CD4-positive, alpha-beta T cell treated with Interleukin-4 for 1 hour (primary cell): ENCODE data around the gene GPAT2.
"Not testable (repeated sequence)": the region's sequence is repeated elsewhere in the genome, so short reads cannot be mapped to it uniquely, and the experiment has no call there.

Source experiments
- DNase-seq, 2 donors: peaks; one replicate each; pipeline ENCODE4 v3.0.0-alpha.2; 2020 to 2022

Gene GPAT2

DNA sequence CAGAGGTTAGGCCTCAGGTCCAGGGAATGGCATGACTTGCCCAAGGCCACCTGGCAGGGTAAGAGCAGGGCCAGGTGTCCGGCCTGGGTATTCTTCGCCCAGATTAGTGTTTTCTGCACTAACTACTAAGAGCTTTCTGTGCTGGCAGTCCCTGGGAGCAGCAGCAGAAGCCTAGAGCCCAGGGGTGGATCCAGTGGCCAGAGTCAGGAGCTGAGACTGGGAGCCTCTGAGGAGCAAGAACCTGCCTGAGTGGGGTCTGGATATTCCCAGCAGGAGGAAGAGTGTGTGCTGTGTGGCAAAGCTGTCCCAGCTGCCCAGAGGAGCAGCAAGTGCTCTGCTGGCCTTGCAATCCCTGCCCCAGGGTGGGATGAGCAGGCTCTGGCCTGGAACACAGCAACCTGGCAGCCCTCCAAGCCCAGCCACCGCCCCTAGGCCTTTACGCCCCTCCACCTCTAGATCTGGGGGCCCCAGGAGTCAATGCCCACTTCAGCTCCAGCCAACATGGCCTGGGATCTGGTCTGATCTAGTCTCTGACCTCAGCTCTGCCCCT lies 30.7 kb upstream of the GPAT2 start:
- DNase-seq, result no peak

DNA sequence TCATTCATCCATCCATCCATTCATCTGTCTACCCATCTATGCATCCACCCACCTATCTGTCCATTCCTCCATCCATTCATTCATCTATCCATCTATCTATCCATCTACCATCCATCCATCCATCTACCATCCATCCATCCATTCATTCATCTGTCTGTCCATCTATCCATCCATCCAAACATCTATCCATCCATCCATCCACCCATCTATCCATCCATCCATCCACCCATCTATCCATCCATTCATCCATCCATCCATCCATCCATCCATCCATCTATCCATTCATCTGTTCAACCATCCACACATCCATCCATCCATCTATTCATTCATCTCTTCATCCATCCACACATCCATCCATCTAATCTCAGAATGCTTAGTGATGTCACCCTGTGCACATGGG lies 30.0 kb upstream of the GPAT2 start:
- not testable (repeated sequence) for DNase-seq

DNA sequence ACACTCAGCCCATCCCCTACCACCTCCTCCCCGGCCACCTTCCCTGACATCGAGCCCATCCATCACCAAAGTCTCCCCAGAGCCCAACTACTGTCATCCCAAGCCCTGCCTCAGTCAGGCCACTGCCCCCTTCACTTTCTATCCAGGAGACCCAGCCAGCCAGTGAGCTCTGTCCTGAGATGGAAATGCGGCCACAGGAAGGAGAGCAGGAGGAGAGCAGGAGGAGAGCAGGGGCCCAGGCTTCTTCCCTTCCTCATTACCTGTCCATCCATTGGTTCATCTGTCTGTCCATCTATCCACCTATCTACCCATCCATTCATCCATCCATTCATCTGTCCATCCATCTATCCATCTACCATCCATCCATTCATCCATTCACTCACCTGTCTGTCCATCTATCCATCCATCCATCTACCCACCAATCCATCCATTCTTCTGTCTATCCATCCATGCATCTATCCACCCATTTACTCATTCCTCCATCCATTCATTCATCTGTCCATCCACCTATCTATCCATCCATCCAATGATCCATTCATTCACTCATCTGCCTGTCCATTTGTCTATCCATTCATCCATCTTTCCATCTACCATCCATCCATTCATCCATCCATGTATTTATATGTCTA lies 29.4 kb upstream of the GPAT2 start:
- not testable (repeated sequence) for DNase-seq

DNA sequence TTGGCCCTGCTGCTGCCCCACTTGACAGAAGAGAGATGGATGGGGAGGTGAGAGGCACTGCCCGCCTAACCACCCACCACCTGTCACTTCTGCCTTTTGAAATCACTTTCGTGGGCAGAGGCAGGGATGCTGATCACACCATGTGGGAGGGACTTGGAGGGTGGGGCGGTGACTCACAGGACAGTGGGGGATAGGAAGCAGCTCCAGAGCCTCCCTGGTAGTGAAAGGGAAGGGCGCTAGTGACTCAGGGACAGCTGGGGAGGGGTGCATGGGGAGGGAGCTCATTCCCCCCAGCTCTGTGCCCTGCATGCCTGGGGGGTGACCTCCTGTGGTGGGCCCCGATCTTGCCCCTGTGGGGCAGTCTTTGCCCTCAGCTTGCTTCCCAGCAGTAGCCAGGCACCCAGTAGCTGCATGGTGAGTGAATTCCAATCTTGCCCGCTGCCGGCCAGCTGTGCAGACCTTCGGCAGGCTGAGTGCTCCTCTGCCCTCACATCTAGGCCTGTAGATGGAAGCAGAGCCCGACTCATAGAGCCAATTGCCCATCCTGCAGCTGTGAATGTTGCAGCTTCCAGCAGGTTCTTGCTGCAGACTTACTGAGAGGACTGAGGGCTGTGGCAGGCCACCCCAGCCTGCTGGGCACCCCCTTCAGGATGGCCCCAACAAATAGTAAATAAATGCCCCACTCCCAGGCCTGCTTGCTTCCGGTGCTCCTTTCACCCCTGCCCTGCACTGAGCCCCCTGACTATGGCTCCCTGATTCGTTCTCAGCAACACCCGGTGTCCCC lies 28.6 kb upstream of the GPAT2 start:
- peak in 1 of 2 donors; percentile 22 for DNase-seq

DNA sequence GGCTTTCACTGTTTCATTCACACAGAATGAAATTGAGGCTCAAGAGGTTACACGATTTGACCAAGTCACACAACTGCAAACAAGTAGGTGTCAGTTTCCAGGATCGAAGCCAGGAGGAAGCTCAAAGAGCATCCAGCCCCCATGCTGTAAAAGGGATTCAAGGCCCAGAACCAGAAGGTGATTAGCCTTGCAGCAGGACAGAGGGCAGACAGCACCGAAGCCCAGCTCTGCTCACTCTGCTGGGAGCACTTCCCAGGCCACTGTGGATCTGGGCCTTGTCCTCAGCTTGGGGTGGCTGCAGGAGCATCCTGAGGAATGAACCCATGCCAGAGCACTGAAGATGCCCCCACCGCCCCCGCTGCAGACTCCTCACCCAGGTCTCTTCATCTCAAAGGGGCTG lies 27.8 kb upstream of the GPAT2 start:
- DNase-seq, result not testable (repeated sequence)

DNA sequence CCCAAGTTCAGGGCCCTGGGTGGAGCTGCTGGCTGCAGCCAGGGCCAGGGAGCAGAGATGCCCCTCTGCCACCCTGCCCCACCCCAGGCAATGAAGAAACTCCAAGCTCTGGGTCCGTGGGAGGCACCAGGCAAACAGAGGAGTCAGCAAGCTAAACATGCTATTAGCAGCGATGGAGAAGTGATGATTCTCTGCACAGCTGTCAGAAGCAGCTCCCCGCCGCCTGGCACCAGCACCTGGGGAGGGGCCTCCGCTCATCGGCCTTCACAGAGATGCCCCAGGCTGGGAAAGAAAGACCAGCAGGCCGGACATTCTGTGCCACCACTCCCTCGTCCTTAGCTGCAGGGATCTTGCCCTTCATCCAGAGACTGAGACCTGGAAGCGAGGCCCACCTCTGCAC lies 27.2 kb upstream of the GPAT2 start:
- DNase-seq, result not testable (repeated sequence)

DNA sequence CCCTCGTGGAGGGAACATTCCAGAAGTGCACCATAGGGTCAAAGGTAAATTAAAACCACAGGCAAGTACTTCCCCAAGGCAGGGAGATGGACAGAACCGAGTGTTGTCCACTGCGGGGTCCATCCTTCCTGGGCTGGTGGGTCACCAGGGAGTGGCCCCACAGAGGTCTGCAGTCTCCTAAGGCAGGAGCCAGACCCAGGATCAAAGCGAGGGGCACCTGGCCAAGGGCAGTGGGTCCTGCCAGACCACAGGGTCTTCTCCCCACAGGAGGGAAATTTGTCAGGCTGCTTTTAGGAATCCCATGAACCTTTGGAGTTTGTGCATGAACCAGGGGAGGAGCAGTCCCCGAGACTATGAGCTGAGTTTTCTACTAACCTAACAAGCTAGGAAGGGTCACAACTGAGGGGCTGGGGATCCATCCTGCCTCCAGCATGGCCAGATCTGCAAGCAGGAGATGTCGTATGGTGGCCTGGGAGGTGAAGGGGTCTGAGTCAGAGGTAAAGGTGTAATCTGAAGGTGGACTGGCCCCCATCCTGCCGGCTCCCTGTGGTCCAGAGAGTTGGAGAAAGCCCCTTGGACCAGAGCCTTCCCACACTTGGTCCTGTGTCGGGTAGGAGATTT lies 26.6 kb upstream of the GPAT2 start:
- not testable (repeated sequence) for DNase-seq

DNA sequence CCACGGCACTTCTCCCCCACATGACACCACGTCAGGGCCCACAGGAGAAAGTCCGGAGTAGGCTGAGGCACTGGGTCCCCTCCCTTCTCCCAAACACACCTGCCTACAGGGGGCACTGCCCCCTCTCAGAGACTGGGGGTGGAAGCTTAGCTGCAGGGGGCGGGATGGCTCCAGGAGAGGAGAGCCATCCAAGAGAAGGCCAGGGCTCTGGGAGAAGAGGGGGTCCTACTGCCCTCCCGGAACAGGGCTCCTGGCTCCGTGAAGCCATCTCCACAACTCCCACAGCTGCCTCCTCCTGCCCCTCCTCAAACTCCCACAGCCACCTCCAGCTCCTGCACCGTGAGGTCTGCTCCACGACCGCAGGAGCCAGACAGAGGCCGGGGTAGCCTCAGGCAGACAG lies 25.6 kb upstream of the GPAT2 start:
- DNase-seq, result not testable (repeated sequence)

DNA sequence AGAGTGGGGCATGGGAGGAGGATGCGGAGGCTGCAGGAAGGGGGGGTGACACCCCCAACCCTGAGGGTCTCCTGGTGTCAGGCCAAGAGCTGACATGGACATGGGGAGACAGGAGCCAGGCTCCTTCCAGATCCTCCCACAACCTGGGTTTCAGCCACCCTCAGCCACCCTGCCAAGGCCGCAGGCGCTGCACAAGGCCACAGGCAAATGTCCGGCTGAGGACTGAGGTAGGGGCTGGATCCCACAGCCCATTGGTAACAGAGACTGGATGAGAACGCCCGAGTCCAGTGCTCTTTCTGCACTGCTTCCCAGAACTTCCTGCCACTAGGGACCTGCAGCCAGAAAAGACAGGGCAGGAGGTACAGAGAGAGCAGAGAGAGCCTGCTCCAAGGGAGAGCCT lies 24.7 kb upstream of the GPAT2 start:
- not testable (repeated sequence) for DNase-seq

DNA sequence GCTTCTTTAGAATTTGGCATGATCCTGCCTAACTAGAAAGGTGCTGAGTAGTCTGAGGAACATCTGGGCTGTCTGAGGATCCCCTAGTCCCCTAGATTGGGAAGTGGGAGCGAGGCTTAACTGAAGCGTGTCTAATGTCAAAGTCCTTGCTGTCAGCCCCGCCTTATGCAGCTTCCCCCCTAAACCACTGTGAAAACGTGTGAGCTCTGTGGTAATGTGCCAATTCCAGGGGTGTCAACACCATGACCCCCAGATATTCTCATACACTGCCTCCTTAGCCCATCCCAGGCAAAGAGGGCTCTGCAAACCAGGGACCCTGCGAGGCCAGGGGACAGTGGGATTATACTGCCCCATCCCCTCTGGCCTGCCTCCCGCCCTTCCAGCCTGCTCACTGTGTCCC lies 21.1 kb upstream of the GPAT2 start:
- DNase-seq, result not testable (repeated sequence)

DNA sequence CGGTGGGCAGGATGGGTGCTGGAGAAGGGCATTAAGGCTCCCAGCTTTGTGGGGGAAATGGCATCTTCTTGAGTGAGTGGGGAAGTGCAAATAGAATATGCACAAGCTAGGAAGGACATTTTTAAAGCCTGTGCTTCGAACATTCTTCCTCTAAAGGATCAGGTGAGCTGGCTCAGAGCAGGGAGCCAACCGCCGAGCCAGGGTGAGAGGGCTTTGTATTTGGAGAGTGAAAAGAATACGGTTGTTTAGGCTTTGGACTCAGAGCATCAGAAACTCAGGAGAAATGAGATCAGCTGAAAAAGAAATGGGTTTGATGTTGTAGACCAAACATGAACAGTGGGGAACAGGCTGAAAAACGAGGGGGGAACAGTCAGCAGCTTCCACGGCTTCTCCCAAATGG lies 19.8 kb upstream of the GPAT2 start:
- not testable (repeated sequence) for DNase-seq

DNA sequence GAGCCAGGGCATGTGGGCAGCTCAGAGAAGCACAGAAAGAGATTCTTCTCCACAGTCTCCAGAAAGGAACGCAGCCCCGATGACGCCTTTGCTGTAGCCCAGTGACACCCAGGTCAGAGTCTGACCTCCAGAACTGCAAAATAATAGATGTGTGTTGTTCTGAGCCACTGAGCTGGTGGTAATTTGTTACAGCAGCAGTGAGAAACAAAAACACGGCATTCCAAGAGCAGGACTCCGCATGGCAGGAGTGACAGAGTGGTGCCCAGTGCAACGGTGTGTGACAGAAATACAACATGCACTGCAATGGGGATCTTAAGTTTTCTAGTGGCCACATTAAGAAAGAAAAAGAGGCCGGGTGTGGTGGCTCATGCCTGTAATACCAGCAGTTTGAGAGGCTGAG lies 18.7 kb upstream of the GPAT2 start:
- not testable (repeated sequence) for DNase-seq

DNA sequence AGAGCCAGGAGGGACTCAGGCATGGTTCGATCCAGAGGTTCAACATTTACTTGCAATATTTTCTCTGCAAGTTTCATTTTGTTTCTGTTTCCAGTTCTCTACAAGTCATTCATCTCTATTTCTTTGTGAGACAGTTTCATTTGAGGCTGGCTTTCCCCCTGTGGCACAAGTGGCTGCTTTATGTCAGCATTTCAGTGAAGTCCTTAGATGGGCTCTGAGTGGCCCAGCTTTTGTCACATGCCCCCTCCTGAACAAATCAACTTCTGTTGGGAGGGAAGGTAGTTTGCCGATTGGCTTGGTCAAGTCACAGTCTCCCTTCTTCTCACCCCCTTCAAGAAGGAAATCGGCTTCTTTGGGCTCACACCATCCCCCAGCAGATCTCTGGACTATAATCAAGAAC lies 17.9 kb upstream of the GPAT2 start:
- not testable (repeated sequence) for DNase-seq

DNA sequence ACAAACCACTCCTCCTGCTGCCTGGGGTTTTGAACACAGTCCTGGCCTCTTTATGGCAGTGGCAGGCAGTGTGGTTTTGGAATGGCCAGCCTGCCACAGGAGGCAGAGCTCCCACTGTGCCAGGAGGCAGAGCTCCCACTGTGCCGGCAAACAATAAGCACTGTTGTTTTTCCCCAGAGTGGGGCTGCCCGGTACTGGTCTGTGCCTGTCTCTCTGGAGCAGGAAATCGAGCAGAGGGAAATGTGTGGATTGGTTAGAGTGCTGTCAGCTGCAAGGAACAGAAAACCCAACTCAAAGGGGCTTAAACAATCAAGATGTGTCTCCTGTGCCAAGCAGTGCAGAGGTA lies 15.2 kb upstream of the GPAT2 start:
- DNase-seq, result not testable (repeated sequence)

DNA sequence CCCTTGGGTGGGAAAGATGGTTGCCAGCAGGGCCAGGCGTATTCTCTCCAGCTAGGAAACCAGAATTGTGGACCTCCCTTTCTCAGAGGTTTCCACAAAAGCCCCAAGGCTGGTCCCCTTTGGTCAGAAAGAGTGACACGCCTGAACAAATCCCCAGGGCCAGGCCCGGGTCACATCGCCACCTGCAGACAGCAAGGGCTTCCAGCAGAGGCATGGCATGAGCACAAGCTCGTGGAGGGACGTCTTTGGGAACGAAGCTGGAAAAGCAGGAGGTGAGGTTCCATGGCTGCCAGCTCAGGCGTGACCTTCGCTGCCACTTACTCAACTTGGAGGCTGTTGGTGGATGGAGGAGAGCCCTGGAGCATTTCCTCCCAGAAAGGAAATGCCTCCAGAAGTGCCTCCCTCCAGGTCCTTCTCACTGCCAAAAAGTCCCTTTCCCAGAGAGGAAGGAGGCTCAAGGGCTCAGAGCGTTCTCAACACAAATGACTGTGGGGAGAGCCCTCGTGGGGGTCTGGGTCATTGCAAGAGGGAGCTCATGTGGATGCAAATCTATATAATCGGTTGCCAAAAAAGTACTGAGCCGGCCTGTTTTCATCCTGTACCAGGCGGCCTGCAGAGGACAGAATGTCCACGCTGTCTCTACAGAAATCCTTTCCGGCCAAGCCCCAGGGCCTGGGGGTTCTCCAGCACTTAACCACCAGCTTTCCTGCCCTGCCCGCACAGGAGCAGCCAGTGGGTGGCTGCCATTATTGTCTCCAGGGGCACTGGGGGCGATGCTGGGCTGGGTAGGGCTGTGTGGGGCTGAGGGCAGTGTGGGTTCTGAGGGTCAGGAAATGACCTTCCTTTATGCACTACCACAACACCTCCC lies 14.6 kb upstream of the GPAT2 start:
- DNase-seq, result not testable (repeated sequence)

DNA sequence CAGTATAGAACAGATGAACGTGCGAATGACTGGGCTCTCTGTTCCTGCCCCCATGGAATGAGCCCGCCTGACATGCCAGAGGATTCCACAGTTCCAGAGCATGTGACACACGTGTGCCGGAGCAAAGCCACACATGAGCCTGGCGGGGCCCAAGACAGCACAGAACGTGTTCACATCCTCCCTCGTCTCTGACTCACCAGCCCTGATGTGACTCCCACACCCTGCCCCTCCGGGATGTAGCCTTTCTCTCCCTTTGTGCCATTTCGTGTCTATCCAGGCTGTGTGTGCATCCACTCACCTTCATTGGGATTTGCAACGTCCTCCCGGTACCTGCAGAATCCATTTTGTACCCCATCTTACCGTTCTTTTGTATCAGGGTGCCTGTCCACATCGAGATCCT lies 838 bp upstream of the GPAT2 start:
- not testable (repeated sequence) for DNase-seq

DNA sequence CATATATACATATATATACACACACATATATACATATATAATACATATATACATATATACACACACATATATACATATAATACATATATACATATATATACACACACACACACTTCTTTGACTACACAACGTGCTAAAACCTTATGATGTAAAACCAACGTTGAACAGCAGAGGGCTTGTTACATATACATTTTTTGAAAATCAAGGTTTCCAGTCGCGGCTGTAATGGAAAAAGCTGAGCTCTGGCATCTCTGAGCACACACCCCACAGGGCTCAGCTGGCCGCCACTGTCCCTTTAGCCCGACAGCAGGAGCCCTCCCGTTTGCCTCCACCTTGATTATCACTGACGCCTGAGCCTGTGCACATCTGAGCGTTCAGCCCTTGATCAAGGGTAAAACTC lies 719 bp downstream of the GPAT2 start:
- not testable (repeated sequence) for DNase-seq

DNA sequence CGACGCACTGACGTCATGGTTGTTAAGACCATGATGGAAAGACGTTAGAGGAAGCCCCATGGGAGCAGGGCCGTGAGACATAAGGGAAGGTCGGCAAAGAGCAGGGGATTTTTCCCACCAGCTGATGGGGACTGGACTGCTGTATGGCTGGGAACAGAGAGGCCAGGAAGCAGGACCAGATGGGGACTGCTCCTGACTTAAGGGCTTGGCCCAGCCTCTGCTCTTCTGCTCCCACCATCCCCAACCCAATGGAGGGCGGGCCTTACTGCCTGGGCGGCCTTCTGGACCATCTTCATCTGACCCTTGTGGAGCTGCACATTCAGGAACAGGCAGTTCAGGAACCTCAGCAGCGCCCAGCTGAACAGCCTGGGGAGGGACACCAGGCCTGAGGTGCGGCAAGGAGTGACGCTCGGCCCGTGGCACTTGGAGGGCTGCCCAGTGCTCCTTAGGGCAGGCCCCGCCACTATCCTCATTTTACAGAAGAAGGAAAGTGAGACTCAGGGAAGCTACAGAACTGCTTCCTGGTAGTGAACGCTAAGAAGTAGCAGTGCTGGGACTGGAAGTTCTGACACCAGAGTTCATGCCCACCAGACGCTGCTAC lies 6.9 kb downstream of the GPAT2 start:
- DNase-seq, result not testable (repeated sequence)

DNA sequence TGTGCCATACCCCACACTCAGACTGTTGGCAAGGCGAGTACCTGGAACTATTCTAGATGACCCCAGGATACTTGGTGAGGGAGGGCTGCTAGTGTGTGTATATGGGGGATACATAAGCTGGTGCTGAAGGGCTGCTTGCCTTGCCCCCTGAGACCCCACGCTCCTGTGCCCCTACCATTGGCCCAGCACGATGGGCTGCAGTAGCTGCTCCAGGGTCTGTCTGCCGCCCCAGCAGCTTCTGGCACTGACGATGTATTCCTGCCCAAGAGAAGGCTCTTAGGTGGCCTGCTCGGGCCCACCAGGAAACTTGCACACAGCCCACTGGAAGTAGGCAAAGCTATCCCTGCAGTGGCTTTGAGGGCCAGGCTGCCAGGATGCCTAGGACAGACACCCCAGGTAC lies 9.0 kb downstream of the GPAT2 start:
- not testable (repeated sequence) for DNase-seq

DNA sequence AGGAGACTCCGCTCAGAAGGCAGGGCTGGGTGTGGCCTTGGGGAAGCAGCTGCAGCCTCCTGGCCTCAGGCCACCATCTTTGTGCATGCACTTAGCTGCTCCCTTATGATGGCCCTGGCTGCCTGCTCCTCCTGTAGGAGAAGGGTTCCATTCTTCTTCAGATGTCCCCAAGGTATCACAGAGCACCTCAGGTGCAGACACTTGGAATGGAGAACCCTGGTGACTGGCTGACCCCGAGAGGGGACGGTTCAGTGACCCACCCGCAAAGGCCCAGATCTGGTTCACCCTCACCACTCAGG lies 9.6 kb downstream of the GPAT2 start:
- no peak for DNase-seq

DNA sequence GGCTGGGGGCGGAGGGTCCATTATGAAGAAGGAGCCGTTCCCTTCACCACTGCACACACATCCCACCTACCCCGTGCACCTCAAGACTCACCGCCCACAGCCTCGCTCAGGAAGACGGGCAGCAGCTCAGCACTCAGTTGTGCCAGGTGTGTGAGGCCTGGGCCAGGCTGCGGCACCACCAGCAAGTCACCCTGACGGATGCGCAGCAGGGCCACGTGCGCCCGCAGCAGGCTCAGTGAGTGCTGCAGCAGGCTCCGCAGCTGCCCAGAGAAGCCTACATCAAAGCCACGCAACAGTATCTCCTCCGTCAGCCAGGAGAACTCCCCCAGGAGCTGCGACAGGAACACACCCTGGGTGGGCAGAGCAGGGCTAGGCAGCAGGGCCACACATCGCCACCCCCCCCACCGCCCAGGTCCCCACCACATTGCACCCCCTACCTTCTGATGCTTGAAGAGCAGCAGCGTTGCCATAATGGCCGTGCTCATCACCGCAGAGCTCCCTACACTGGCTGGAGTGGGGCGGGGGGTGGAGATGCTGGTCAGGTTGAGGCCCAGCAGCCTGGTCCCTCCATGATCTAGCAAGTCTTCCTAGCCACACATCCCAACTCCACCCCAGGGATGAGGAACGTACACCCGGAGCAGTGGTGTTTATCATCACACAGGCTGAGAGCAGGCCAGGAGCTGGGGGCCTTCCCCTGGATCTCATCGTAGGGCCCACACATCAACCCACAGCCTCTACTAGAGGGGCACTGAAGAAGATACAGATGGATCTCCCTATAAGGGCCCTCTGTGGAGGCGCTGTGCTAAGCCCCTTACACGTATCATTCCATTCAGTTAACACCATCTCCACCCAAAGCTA lies 10.2 kb downstream of the GPAT2 start:
- no peak for DNase-seq

DNA sequence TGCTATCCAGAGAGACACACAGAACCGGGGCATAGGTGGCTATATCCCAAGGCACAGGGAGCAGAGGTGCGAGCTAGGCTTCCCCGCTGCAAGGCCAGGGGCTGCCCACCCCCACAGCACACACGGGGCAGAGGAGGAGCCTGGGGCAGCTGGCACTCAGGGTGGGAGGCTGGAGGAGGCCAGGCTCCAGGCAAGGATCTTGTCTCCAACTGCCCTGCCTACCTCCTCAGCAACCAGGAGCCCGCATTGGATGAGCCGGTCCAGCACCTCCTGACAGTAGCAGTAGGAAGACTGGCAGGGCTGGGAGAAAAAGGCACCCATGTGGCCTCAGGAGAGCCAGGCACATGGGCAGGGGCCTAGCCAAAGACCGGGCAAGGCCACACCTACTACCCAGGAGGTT lies 11.0 kb downstream of the GPAT2 start:
- DNase-seq, result not testable (repeated sequence)
